HepG2 (cell line): ENCODE data around the gene EEFSEC. TPM values are rescaled to one million over a fixed set of nuclear protein-coding genes. Genes with fewer than 3 reads are reported as not detected.

Experiments
- ATAC-seq: fragments of 200-7000 bp; cut with Tn5 transposase; 3 replicates; pipeline ENCODE4 v1.9.1; 2020; ENCODE audit warnings: mild to moderate bottlenecking, moderate library complexity
- BruUV-seq: library from RNA; stranded (reverse); fragments of 400-500 nt; replicated peaks from 2 replicates; lab custom pipeline; 2021; lab: Mats Ljungman, UMichigan
- CTCF ChIA-PET: fragments of 300-600 bp; formaldehyde crosslinking; extraction: SDS; loops from one replicate; lab custom pipeline; 2021; ENCODE audit warnings: low total read pairs, inconsistent platforms, low intra/inter-chr PET ratio; lab: Yijun Ruan, JAX
- POLR2A ChIA-PET: fragments of 350-600 bp; sonication (Branson Sonifier 250); formaldehyde crosslinking; loops from one replicate; lab custom pipeline; 2020; ENCODE audit warnings: antibody characterized with exemption, inconsistent platforms; lab: Yijun Ruan, JAX
- DNase-seq: peaks from one replicate; pipeline ENCODE4 v3.0.0-alpha.2; 2015; ENCODE audit warnings: low spot score
- FAIRE-seq: peaks from 3 replicates; lab custom pipeline; 2011; peaks lifted over from hg19 to GRCh38; lab: Jason Lieb, UNC
- H2AFZ ChIP-seq: one replicate; pipeline ENCODE4 v1.6.1; 2011; ENCODE audit warnings: low read length, inconsistent platforms
- H3K27ac ChIP-seq: fragments of 300-600 bp; 3 replicates; pipeline ENCODE4 v1.8.0; 2011; ENCODE audit warnings: mixed run types, mild to moderate bottlenecking, mixed read lengths, low read length, inconsistent platforms; ENCODE audit not compliant: insufficient read depth; ENCODE audit errors: extremely low read length
- H3K27me3 ChIP-seq, 2 experiments: fragments of 200-600 bp in 1 of 2; 2 replicates in 1 of 2; 3 replicates in 1 of 2; pipeline versions ENCODE4 v1.6.0 to v1.8.0; 2011; ENCODE audit warnings: low read length in 2 of 2, mild to moderate bottlenecking in 2 of 2, moderate library complexity in 2 of 2, inconsistent platforms in 1 of 2; ENCODE audit not compliant: insufficient read depth in 2 of 2, control insufficient read depth in 1 of 2
- H3K36me3 ChIP-seq, 2 experiments: fragments of 200-600 bp in 1 of 2; replicated peaks in 1 of 2; 2 replicates in 1 of 2; 3 replicates in 1 of 2; pipeline versions ENCODE4 v1.5.1 to v1.8.0; 2011; ENCODE audit warnings: low read length in 2 of 2, inconsistent platforms in 1 of 2; ENCODE audit not compliant: insufficient read depth in 2 of 2, control insufficient read depth in 1 of 2
- H3K4me1 ChIP-seq: 2 replicates; pipeline ENCODE4 v1.5.1; 2012; ENCODE audit warnings: low read length, inconsistent platforms; ENCODE audit not compliant: insufficient read depth
- H3K4me2 ChIP-seq: 2 replicates; pipeline ENCODE4 v1.6.0; 2011; ENCODE audit warnings: low read depth, low read length, inconsistent platforms
- H3K4me3 ChIP-seq, 3 experiments: fragments of 200-600 bp in 1 of 3; sonication (generic), shearing (Covaris generic) in 1 of 3; replicated peaks in 1 of 3; 2 replicates each; pipeline ENCODE4 v1.5.1; 2011 to 2016; ENCODE audit warnings: low read length in 3 of 3, inconsistent platforms in 2 of 3, low read depth in 2 of 3, mild to moderate bottlenecking in 2 of 3, control low read depth in 1 of 3, mixed read lengths in 1 of 3; ENCODE audit not compliant: insufficient read depth in 1 of 3
- H3K79me2 ChIP-seq: one replicate; pipeline ENCODE4 v1.6.1; 2011; ENCODE audit warnings: low read length, inconsistent platforms; ENCODE audit not compliant: insufficient read depth
- H3K9ac ChIP-seq: 2 replicates; pipeline ENCODE4 v1.6.0; 2011; ENCODE audit warnings: mild to moderate bottlenecking, low read depth, low read length, inconsistent platforms; ENCODE audit not compliant: insufficient read depth
- H3K9me3 ChIP-seq: 2 replicates; pipeline ENCODE4 v1.5.1; 2012; ENCODE audit warnings: mild to moderate bottlenecking, low read length
- H4K20me1 ChIP-seq: 2 replicates; pipeline ENCODE4 v1.6.0; 2011; ENCODE audit warnings: inconsistent platforms, mild to moderate bottlenecking, low read length, moderate library complexity; ENCODE audit not compliant: insufficient read depth
- PRDM4 ChIP-seq: sonication (generic); formaldehyde crosslinking; IDR thresholded peaks from 2 replicates; pipeline ENCODE4 v1.9.0; 2021; ENCODE audit warnings: missing genetic modification reagents, borderline replicate concordance
- TCF12 ChIP-seq, 2 experiments: fragments of 450-650 bp in 1 of 2; sonication (generic) in 1 of 2; formaldehyde crosslinking in 1 of 2; IDR thresholded peaks; 2 replicates each; pipeline versions ENCODE4 v1.6.1 to v1.8.0; 2017 to 2022; ENCODE audit warnings: antibody characterized with exemption in 1 of 2, mild to moderate bottlenecking in 1 of 2, missing genetic modification reagents in 1 of 2, moderate library complexity in 1 of 2
- ZFP37 ChIP-seq: sonication (generic); formaldehyde crosslinking; IDR thresholded peaks from 2 replicates; pipeline ENCODE4 v1.4.0; 2020; ENCODE audit warnings: missing genetic modification reagents, borderline replicate concordance
- ZNF547 ChIP-seq: sonication (generic); formaldehyde crosslinking; IDR thresholded peaks from 2 replicates; pipeline ENCODE4 v1.5.1; 2020; ENCODE audit warnings: mild to moderate bottlenecking, missing genetic modification reagents
- ZNF660 ChIP-seq: sonication (generic); formaldehyde crosslinking; IDR thresholded peaks from 2 replicates; pipeline ENCODE4 v1.5.1; 2020; ENCODE audit warnings: mild to moderate bottlenecking, low read depth, missing genetic modification reagents, borderline replicate concordance
- WGBS: methylation state at CpG from one replicate; pipeline ENCODE4 v1.1.6; 2017; ENCODE audit warnings: low lambda C conversion rate; 5-methylcytosine and 5-hydroxymethylcytosine counted together
- in situ Hi-C: cut with HindIII; loops from 2 replicates; pipeline ENCODE4 v1.10.0; 2017; ENCODE audit warnings: low pct_unique_long_range_greater_than_20kb; ENCODE audit not compliant: extremely low pct_ligation_motif_present
- intact Hi-C: fragments of 100-400 bp; cut with micrococcal nuclease; formaldehyde crosslinking; loops from one replicate; pipeline ENCODE4 v1.10.0; 2022; ENCODE audit not compliant: unreplicated experiment
- polyA plus RNA-seq, 8 experiments: library from polyadenylated mRNA; depleted of rRNA in 3 of 8; stranded (reverse) in 7 of 8; unstranded in 1 of 8; fragments of >200 nt; fragmentation: Illumina TruSeq in 4 of 8; extraction: Trizol in 4 of 8; gene quantifications; 2 replicates each; pipeline versions ENCODE4 v1.2.1 to v1.2.3, GENCODE V29; 2011 to 2016; ENCODE audit warnings: low read depth in 4 of 8, missing spikeins in 1 of 8, mixed read lengths in 1 of 8; ENCODE audit not compliant: insufficient read depth in 1 of 8
- total RNA-seq, 5 experiments: library from RNA; depleted of rRNA; stranded (reverse); fragments of >200 nt; fragmentation: Illumina TruSeq; extraction: Trizol; gene quantifications; 2 replicates each; pipeline ENCODE4 v1.2.3, GENCODE V29; 2016; ENCODE audit warnings: low read depth in 1 of 5

EEFSEC gene
- total and polyA plus RNA-seq, 2 of the 13 experiments (the other 11 are each of a cell fraction or from before 2014, with no cell fraction given) = 6.4 to 24.2 TPM

DNA sequence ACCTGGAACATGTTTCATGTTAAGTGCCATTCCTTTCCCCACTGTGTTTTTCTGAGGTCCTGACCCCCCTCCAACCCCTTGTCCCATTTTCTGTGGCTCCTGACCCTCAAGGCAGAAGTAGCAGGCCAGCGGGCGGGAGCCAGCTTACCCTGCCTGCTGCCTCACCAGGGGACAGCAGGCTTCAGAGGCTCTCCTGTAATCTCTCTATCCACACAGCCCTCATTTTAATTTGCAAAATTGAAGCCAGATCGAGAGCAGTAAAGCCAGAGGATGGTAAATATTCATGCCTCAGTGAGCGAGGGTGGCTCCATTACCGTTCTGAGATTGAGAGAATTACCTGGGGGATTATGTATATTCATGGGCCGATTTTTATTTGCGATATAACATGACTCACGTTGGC lies 165.8 kb downstream of the EEFSEC start:
- FAIRE-seq = no peak
- H3K9me3 ChIP-seq = no peaks in the 10 kb centered on the region
- no peak overlapping the region for H3K27ac ChIP-seq
- H3K9ac ChIP-seq = no peak overlapping the region
- ATAC-seq = no peak
- TF ChIP-seq PRDM4 (CRISPR knock-in tag) (no peak), ZFP37 (CRISPR knock-in tag) (no peak), ZNF547 (CRISPR knock-in tag) (no peak)
- H2AFZ ChIP-seq = no peak overlapping the region
- H3K4me3 ChIP-seq = no peak overlapping the region
- in situ Hi-C loops = no loop called here
- H3K27me3 ChIP-seq = no peaks in the 10 kb centered on the region
- WGBS = 95% methylated on average over 8 of the region's 8 CpGs
- H3K4me1 ChIP-seq = peaks cover 27% of the 10 kb centered on the region
- POLR2A ChIA-PET = no interaction called here
- CTCF ChIA-PET = no interaction called here
- intact Hi-C loops = no loop called here
- no peak for DNase-seq
- H4K20me1 ChIP-seq = peaks cover 5% of the 10 kb centered on the region; the same call in 1 of the 2 replicates
- BruUV-seq = no TSS peak
- H3K36me3 ChIP-seq = peaks cover 6 to 20% of the 10 kb centered on the region in 2 experiments; a peak in 4 of 5 replicates
- no peak overlapping the region for H3K4me2 ChIP-seq
- H3K79me2 ChIP-seq = no peaks in the 10 kb centered on the region

- ChIA-PET POLR2A (no interaction called here), CTCF (no interaction called here)
- BruUV-seq = no TSS peak
- FAIRE-seq (no peak), DNase-seq (no peak), ATAC-seq (no peak)
- intact Hi-C loops = loop anchor here (5.0 kb wide), 2 partner anchors 108 to 147 kb away; no protein-coding TSS in a partner anchor
- H2AFZ ChIP-seq = no peak overlapping the region
- peaks cover 34% of the 10 kb centered on the region for H3K4me1 ChIP-seq
- no peak overlapping the region for H3K27ac ChIP-seq
- H3K9ac ChIP-seq = no peak overlapping the region
- TF ChIP-seq TCF12 (IDR thresholded peaks at IDR 0.05) (no peak), TCF12 (CRISPR knock-in tag; IDR thresholded peaks at IDR 0.05) (no peak), ZNF660 (CRISPR knock-in tag) (no peak)
- H4K20me1 ChIP-seq = peaks cover 5% of the 10 kb centered on the region; the same call in 1 of the 2 replicates
- no peaks in the 10 kb centered on the region for H3K27me3 ChIP-seq
- peaks cover 6 to 20% of the 10 kb centered on the region in 2 experiments; a peak in 4 of 5 replicates for H3K36me3 ChIP-seq
- H3K9me3 ChIP-seq = no peaks in the 10 kb centered on the region
- H3K79me2 ChIP-seq = no peaks in the 10 kb centered on the region
- in situ Hi-C loops = loop anchor here (10.0 kb wide), 1 partner anchor 145 kb away; no protein-coding TSS in a partner anchor
- no peak overlapping the region for H3K4me3 ChIP-seq
- no peak overlapping the region for H3K4me2 ChIP-seq
- WGBS = 86% methylated on average over 1 of the region's 6 CpGs
Observed at GRCh38 chr3:128319741-128320141, 166.5 kb downstream of the EEFSEC start.
